SKM-1 treated with dmso at 0.1 percent for 144 hours (cell line): ENCODE measurements around the gene CAST.
"Not testable (repeated sequence)": the region's sequence is repeated elsewhere in the genome, so short reads cannot be mapped to it uniquely, and the experiment has no call there.

ENCODE experiments used
- DNase-seq: peaks from one replicate; lab custom pipeline; 2025; ENCODE audit not compliant: unreplicated experiment; lab: John Stamatoyannopoulos, UW

CAST gene

GRCh38 chr5:96661855-96662724 is at the start of gene CAST:
CAST (plus strand) TSS chr5:96662376; CDS start chr5:96662423, 47 bp downstream.
- DNase-seq = peak; percentile 30

GRCh38 chr5:96614110-96614691 is 48.0 kb upstream of the CAST start:
- peak; percentile 21 for DNase-seq

GRCh38 chr5:96615223-96615622 is 47.0 kb upstream of the CAST start:
- DNase-seq = no peak

DNA sequence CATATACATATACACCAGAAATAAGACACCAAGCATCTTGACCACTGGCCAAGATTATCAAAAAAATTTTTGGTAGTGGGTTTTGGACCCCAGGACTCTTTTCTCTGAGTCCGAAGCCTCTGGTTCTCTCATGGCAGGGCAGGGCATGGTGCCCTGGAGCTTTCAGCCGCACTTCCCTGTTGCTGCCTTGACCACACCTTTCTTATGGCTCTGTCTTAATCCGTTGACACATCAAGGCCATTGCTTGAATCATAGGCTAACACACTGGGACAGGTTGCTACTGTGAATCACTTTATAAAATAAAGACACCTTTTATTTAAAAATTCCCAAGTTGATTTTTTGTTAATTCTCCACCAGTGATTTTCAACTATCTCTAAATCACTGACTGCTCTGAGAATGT is 45.4 kb upstream of the CAST start:
- DNase-seq = no peak

DNA sequence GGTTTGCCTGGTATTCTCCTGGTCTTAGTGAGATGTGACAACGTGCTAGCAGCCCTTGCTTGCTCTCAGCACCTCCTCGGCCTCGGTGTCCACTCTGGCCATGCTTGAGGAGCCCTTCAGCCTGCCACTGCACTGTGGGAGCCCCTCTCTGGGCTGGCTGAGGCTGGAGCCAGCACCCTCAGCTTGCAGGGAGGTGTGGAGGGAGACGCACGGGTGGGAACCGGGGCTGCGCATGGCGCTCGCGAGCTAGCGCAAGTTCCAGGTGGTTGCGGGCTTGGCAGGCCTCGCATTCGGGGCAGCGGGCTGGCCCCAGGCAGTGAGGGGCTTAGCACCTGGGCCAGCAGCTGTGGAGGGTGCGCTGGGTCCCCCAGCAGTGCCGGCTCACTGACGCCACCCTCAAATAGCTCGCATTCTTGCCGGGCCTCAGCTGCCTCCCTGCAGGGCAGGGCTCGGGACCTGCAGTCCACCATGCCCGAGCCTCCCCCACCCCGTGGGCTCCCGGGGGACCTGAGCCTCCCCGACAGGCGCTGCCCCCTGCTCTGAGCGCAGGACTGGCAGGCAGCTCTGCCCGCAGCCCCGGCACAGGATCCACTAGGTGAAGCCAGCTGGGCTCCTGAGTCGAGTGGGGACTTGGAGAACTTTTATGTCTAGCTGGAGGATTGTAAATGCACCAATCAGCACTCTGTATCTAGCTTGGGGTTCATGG is 43.7 kb upstream of the CAST start:
- not testable (repeated sequence) for DNase-seq

- DNase-seq = no peak
Observed at GRCh38 chr5:96619946-96620345, 42.2 kb upstream of the CAST start.

DNA sequence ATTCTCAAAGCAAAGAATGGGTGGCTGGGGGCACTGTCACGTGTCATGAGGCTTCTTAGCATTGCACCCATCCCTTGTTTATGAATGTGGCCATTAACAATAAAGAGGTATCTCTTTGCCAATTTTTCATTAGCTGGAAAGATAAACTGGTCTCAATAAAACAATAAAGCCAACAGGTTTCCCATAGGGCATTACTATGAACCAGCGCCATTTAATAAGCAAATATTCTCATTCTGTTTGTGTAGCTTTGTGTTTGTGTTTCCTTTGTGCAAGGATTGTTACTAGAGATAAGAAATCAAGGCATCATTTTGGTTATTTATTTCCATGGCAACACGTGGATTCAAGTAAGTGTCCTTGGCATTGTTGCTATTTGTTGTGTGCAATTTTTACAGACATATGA is 37.6 kb upstream of the CAST start:
- DNase-seq = no peak

- DNase-seq = no peak
Observed at GRCh38 chr5:96625365-96625764, 36.8 kb upstream of the CAST start.

- DNase-seq = no peak
Observed at GRCh38 chr5:96626956-96627355, 35.2 kb upstream of the CAST start.

DNA sequence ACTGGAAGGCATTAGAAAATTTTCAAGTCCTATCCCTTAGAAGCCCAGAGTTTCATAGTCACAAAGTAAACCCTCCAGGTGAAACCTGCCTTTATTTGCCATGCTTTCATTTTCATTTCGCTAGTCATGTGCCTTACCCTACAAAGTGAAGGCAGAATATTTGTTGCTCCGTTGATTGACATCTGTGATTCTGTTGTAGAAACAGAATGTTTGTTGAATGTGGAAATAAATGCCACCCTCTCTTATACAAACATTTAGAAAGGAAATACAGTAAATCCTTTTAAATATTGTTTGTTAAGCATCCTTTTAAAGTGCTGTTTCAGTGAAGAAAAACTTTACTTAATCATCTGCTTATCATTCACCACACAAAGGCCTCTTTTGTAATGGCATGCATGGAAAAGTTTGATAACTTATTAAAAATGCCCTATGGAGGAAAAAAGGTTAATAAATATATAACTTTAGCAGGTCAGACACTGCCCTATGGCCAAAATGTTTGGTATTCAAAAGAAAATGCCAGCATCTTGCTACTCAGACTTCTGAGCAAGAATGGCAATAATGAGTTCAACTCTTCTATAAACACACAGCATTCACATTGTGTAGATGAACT is 34.3 kb upstream of the CAST start:
- DNase-seq = no peak

DNA sequence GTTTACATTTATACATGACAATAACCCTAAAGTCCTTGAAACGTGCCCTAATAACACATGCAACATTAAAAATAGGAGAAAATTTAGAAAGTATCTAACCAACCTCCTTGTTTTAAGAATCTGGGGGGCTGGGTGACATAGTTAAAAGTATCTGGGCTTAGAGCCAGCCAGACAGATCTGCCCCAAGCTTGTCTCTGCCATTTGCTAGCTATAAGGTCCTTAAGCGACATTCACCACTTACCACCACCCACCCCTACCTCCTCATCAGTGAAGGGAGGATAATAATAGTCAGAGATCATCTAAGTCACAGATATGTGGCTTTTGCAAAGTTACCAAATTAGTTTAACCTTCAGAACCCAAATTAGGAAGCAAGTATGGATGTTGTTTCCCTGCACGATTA is 33.8 kb upstream of the CAST start:
- no peak for DNase-seq

GRCh38 chr5:96629774-96630173 is 32.4 kb upstream of the CAST start:
- no peak for DNase-seq

GRCh38 chr5:96633820-96634219 is 28.4 kb upstream of the CAST start:
- DNase-seq = no peak

- no peak for DNase-seq
Observed at GRCh38 chr5:96634881-96635280, 27.3 kb upstream of the CAST start.

DNA sequence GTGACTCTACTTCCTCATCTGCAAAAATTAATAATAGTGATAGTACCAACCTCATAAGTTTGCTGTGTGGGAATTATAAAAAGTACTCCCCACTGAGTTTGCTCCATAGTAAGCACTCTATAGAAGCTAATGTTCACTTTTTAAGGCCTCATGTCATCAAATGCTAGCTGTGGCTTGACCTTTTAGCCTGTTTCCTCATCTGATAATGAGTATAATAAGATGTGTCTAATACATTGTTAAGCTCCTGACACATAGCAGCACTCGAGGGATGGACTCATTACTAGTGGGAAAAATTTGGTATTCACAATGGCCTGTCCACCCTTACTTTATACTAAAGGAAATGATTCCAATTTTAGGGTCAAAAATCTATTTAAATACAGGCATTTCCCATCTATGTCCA is 26.1 kb upstream of the CAST start:
- no peak for DNase-seq

DNA sequence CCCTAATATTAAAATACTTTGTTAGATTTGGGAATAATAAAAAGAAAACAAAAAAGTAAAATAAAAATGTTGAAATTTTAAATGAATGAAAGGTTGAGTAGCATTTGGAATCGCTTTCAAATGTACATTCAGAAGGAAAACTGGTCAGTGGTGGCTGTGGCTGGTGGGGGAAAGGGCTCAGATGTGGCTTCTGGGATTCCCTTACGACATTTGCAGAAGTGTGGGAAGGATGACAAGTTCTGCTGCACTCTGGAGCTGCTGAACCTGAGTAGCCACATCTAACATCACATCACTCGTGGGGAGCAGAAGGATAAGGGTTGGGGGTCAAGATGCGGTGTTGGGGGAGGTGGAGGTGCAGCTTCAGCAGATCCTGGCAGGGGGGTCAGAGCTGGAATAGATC is 25.6 kb upstream of the CAST start:
- no peak for DNase-seq

- DNase-seq = no peak
Observed at GRCh38 chr5:96637196-96637595, 25.0 kb upstream of the CAST start.

GRCh38 chr5:96638561-96638960 is 23.6 kb upstream of the CAST start:
- DNase-seq = no peak

- DNase-seq = no peak
Observed at GRCh38 chr5:96640696-96641095, 21.5 kb upstream of the CAST start.

GRCh38 chr5:96641368-96642280 is 20.6 kb upstream of the CAST start:
- no peak for DNase-seq

GRCh38 chr5:96642281-96642640 is 19.9 kb upstream of the CAST start:
- DNase-seq = no peak
